Keratinocyte (primary cell): Measurements from ENCODE around the gene DNAH2. TPM values are rescaled to one million over a fixed set of nuclear protein-coding genes. Genes with fewer than 3 reads are reported as not detected.

ENCODE experiments used
- DNase-seq: peaks from one replicate; pipeline ENCODE4 v3.0.0-alpha.2; 2011; ENCODE audit warnings: low read depth, missing footprints, low spot score
- FAIRE-seq: peaks from 2 replicates; lab custom pipeline; 2011; peaks lifted over from hg19 to GRCh38; lab: Jason Lieb, UNC
- H2AFZ ChIP-seq: 2 replicates; pipeline ENCODE4 v1.6.0; 2012; ENCODE audit warnings: low read length, control low read depth, inconsistent platforms; ENCODE audit not compliant: control insufficient read depth
- H3K27ac ChIP-seq: 2 replicates; pipeline ENCODE4 v1.5.1; 2011; ENCODE audit warnings: low read length; ENCODE audit not compliant: control insufficient read depth, insufficient read depth
- H3K27me3 ChIP-seq: 3 replicates; pipeline ENCODE4 v1.6.0; 2011; ENCODE audit warnings: low read length; ENCODE audit not compliant: control insufficient read depth, insufficient read depth; ENCODE audit errors: extremely low read depth
- H3K36me3 ChIP-seq, 2 experiments: 2 replicates in 1 of 2; 3 replicates in 1 of 2; pipeline ENCODE4 v1.5.1; 2011; ENCODE audit warnings: low read length in 2 of 2, mild to moderate bottlenecking in 1 of 2; ENCODE audit not compliant: control insufficient read depth in 2 of 2, insufficient read depth in 2 of 2; ENCODE audit errors: extremely low read depth in 1 of 2
- H3K4me1 ChIP-seq: 3 replicates; pipeline ENCODE4 v1.5.1; 2011; ENCODE audit warnings: low read length; ENCODE audit not compliant: control insufficient read depth, insufficient read depth; ENCODE audit errors: extremely low read depth
- H3K4me2 ChIP-seq: 3 replicates; pipeline ENCODE4 v1.6.0; 2011; ENCODE audit warnings: low read depth, low read length; ENCODE audit not compliant: control insufficient read depth, insufficient read depth; ENCODE audit errors: extremely low read depth
- H3K4me3 ChIP-seq, 3 experiments: fragments of 200-600 bp in 1 of 3; sonication (generic) in 1 of 3; 2 replicates in 2 of 3; 3 replicates in 1 of 3; pipeline ENCODE4 v1.5.1; 2011 to 2016; ENCODE audit warnings: low read length in 3 of 3, mild to moderate bottlenecking in 3 of 3, control low read depth in 2 of 3, inconsistent platforms in 1 of 3, low read depth in 1 of 3, mixed read lengths in 1 of 3, mixed run types in 1 of 3, moderate library complexity in 1 of 3; ENCODE audit not compliant: control insufficient read depth in 2 of 3, insufficient read depth in 2 of 3; ENCODE audit errors: extremely low read depth in 1 of 3
- H3K79me2 ChIP-seq: 2 replicates; pipeline ENCODE4 v1.6.0; 2012; ENCODE audit warnings: low read length; ENCODE audit not compliant: control insufficient read depth, insufficient read depth
- H3K9ac ChIP-seq: 3 replicates; pipeline ENCODE4 v1.6.0; 2011; ENCODE audit warnings: low read length; ENCODE audit not compliant: control insufficient read depth, insufficient read depth; ENCODE audit errors: extremely low read depth
- H3K9me1 ChIP-seq: 3 replicates; pipeline ENCODE4 v1.6.0; 2011; ENCODE audit warnings: low read length; ENCODE audit not compliant: control insufficient read depth, insufficient read depth; ENCODE audit errors: extremely low read depth
- H3K9me3 ChIP-seq: 2 replicates; pipeline ENCODE4 v1.5.1; 2012; ENCODE audit warnings: low read depth, low read length; ENCODE audit not compliant: control insufficient read depth
- H4K20me1 ChIP-seq: 3 replicates; pipeline ENCODE4 v1.6.0; 2011; ENCODE audit warnings: low read length; ENCODE audit not compliant: control insufficient read depth, insufficient read depth; ENCODE audit errors: extremely low read depth
- EZH2 ChIP-seq: IDR thresholded peaks from one replicate; pipeline ENCODE4 v1.6.1; 2012; ENCODE audit warnings: inconsistent platforms, mild to moderate bottlenecking, low read length, moderate library complexity
- dilution Hi-C: fragments of 300-500 bp; cut with MboI; formaldehyde crosslinking; loops from one replicate; pipeline ENCODE4 v1.7.0; 2020; ENCODE audit warnings: low sequenced_read_pairs; ENCODE audit not compliant: extremely low pct_ligation_motif_present
- polyA plus RNA-seq, 5 experiments: library from polyadenylated mRNA; depleted of rRNA in 3 of 5; stranded (reverse) in 3 of 5; stranded (forward) in 1 of 5; unstranded in 1 of 5; fragments of >200 nt; gene quantifications; 1 replicate in 1 of 5; 2 replicates in 3 of 5; 3 replicates in 1 of 5; pipeline versions ENCODE4 v1.2.1 to v1.2.3, GENCODE V29; 2011 to 2012; ENCODE audit warnings: missing spikeins in 2 of 5, low read depth in 1 of 5, low replicate concordance in 1 of 5
- TF ChIP-seq, protein P1 (sequence below), 3 experiments: IDR thresholded peaks in 1 of 3; conservative IDR thresholded peaks in 1 of 3; optimal IDR thresholded peaks in 1 of 3; 2 replicates in 2 of 3; 3 replicates in 1 of 3; pipeline versions ENCODE3 to v1.5.1; 2011; ENCODE audit warnings: low read length in 3 of 3, mild to moderate bottlenecking in 3 of 3, moderate library complexity in 2 of 3, control low read depth in 1 of 3, inconsistent platforms in 1 of 3; ENCODE audit not compliant: insufficient read depth in 2 of 3; ENCODE audit errors: extremely low read depth in 1 of 3

The DNAH2 gene
- polyA plus RNA-seq, 1 donor (not counting 4 experiments of a cell fraction or from before 2014, with no cell fraction given) = 0.13 TPM

DNA sequence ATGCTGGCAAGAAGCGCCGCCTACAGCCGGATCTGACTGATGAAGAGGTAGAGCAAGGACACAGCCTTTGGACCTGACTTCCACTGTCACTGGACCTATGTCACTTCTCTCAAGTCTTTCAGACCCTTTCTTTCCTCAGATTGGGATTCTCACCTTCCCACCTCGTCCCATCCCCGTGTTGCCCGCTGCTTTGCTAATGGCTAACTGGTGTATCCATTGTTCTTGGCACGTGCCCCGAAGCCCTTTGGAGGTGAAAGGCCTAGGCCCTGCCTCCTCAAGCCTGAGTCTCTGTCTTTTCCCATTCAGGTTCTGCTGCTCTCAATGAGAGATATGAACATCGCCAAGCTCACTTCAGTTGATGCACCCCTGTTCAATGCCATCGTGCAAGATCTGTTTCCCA is 63.2 kb downstream of the DNAH2 start:
- H3K9me1 ChIP-seq = no peaks in the 10 kb centered on the region
- H3K4me2 ChIP-seq = no peak overlapping the region
- DNase-seq (no peak), FAIRE-seq (no peak)
- no peak overlapping the region for H3K9ac ChIP-seq
- H4K20me1 ChIP-seq = no peaks in the 10 kb centered on the region
- H3K36me3 ChIP-seq = no peaks in the 10 kb centered on the region
- TF ChIP-seq EZH2 = no peak
- TF ChIP-seq, protein P1, sequence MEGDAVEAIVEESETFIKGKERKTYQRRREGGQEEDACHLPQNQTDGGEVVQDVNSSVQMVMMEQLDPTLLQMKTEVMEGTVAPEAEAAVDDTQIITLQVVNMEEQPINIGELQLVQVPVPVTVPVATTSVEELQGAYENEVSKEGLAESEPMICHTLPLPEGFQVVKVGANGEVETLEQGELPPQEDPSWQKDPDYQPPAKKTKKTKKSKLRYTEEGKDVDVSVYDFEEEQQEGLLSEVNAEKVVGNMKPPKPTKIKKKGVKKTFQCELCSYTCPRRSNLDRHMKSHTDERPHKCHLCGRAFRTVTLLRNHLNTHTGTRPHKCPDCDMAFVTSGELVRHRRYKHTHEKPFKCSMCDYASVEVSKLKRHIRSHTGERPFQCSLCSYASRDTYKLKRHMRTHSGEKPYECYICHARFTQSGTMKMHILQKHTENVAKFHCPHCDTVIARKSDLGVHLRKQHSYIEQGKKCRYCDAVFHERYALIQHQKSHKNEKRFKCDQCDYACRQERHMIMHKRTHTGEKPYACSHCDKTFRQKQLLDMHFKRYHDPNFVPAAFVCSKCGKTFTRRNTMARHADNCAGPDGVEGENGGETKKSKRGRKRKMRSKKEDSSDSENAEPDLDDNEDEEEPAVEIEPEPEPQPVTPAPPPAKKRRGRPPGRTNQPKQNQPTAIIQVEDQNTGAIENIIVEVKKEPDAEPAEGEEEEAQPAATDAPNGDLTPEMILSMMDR (optimal IDR thresholded peaks at IDR 0.05 in 1 of 3, IDR thresholded peaks at IDR 0.05 in 1 of 3, conservative IDR thresholded peaks at IDR 0.05 in 1 of 3; ENCODE audit: extremely low read depth in 1 of 3, insufficient read depth in 2 of 3, low read length in 3 of 3) = no peak
- H3K27ac ChIP-seq = no peak overlapping the region
- no peak overlapping the region for H2AFZ ChIP-seq
- no peaks in the 10 kb centered on the region for H3K27me3 ChIP-seq
- dilution Hi-C loops = no loop called here
- no peaks in the 10 kb centered on the region for H3K4me1 ChIP-seq
- H3K9me3 ChIP-seq = no peaks in the 10 kb centered on the region
- H3K4me3 ChIP-seq = no peak overlapping the region
- no peaks in the 10 kb centered on the region for H3K79me2 ChIP-seq

DNA sequence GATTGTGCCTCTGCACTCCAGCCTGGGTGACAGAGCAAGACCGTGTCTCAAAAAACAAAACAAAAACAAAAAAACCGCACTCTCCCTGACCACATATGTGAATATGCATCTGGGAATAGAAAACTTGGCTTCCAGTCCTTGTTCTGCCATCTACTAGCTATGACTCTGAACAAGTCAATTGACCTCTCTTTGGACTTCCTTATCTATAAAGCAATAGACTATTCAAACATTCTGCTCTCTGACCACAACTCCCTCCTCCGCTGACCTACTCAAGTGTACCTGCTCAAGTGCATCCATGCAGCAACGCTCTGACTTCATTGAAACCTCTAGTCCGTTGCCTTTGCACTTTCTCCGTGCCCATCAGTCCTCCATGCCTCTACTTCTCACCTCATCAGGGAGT is 63.9 kb downstream of the DNAH2 start:
- no peaks in the 10 kb centered on the region for H4K20me1 ChIP-seq
- H3K27me3 ChIP-seq = no peaks in the 10 kb centered on the region
- H3K79me2 ChIP-seq = no peaks in the 10 kb centered on the region
- H3K9me1 ChIP-seq = no peaks in the 10 kb centered on the region
- TF ChIP-seq EZH2 = no peak
- TF ChIP-seq, protein P1 (optimal IDR thresholded peaks at IDR 0.05 in 1 of 3, IDR thresholded peaks at IDR 0.05 in 1 of 3, conservative IDR thresholded peaks at IDR 0.05 in 1 of 3; ENCODE audit: extremely low read depth in 1 of 3, insufficient read depth in 2 of 3, low read length in 3 of 3) = no peak
- no peaks in the 10 kb centered on the region for H3K4me1 ChIP-seq
- H3K9me3 ChIP-seq = no peaks in the 10 kb centered on the region
- no peak overlapping the region for H3K4me3 ChIP-seq
- DNase-seq (no peak), FAIRE-seq (no peak)
- H3K27ac ChIP-seq = no peak overlapping the region
- H3K9ac ChIP-seq = no peak overlapping the region
- no peaks in the 10 kb centered on the region for H3K36me3 ChIP-seq
- dilution Hi-C loops = no loop called here
- no peak overlapping the region for H3K4me2 ChIP-seq
- H2AFZ ChIP-seq = no peak overlapping the region
